ENCODE data around the gene GMPR2.

Gene GMPR2

GRCh38 chr14:24259282-24260025 is 26.7 kb downstream of the GMPR2 start:
- Histone ChIP-seq H3K4me1 (ENCODE audit: control insufficient read depth in 1 of 2, insufficient read depth in 2 of 2, low read length in 2 of 2) (no peaks in the 10 kb centered on the region), H3K36me3 (ENCODE audit: control insufficient read depth in 1 of 2, insufficient read depth in 2 of 2, low read length in 2 of 2) (peaks cover 0 to 12% of the 10 kb centered on the region in 2 donors), H3K9me3 (ENCODE audit: control insufficient read depth in 1 of 2, low read length in 2 of 2) (no peaks in the 10 kb centered on the region), H3K9ac (ENCODE audit: low read depth in 1 of 2, low read length in 2 of 2) (no peak overlapping the region), H3K4me3 (ENCODE audit: low read depth in 1 of 2, low read length in 2 of 2) (no peak overlapping the region), H3K27ac (ENCODE audit: low read depth, low read length) (no peak overlapping the region), H3K27me3 (ENCODE audit: control insufficient read depth in 1 of 2, insufficient read depth in 2 of 2, low read length in 2 of 2) (no peaks in the 10 kb centered on the region)

- Histone ChIP-seq H3K36me3 (ENCODE audit: control insufficient read depth in 1 of 2, insufficient read depth in 2 of 2, low read length in 2 of 2) (peaks cover 0 to 11% of the 10 kb centered on the region in 2 donors), H3K9me3 (ENCODE audit: control insufficient read depth in 1 of 2, low read length in 2 of 2) (no peaks in the 10 kb centered on the region), H3K27me3 (ENCODE audit: control insufficient read depth in 1 of 2, insufficient read depth in 2 of 2, low read length in 2 of 2) (no peaks in the 10 kb centered on the region), H3K4me3 (ENCODE audit: low read depth in 1 of 2, low read length in 2 of 2) (no peak overlapping the region), H3K27ac (ENCODE audit: low read depth, low read length) (no peak overlapping the region), H3K4me1 (ENCODE audit: control insufficient read depth in 1 of 2, insufficient read depth in 2 of 2, low read length in 2 of 2) (no peaks in the 10 kb centered on the region), H3K9ac (ENCODE audit: low read depth in 1 of 2, low read length in 2 of 2) (no peak overlapping the region)
Measured at GRCh38 chr14:24260026-24260779, 27.5 kb downstream of the GMPR2 start.

- Histone ChIP-seq H3K4me3 (ENCODE audit: low read depth in 1 of 2, low read length in 2 of 2) (no peak overlapping the region), H3K27ac (ENCODE audit: low read depth, low read length) (no peak overlapping the region), H3K9me3 (ENCODE audit: control insufficient read depth in 1 of 2, low read length in 2 of 2) (no peaks in the 10 kb centered on the region), H3K36me3 (ENCODE audit: control insufficient read depth in 1 of 2, insufficient read depth in 2 of 2, low read length in 2 of 2) (peaks cover 0 to 15% of the 10 kb centered on the region in 2 donors), H3K9ac (ENCODE audit: low read depth in 1 of 2, low read length in 2 of 2) (no peak overlapping the region), H3K4me1 (ENCODE audit: control insufficient read depth in 1 of 2, insufficient read depth in 2 of 2, low read length in 2 of 2) (no peaks in the 10 kb centered on the region), H3K27me3 (ENCODE audit: control insufficient read depth in 1 of 2, insufficient read depth in 2 of 2, low read length in 2 of 2) (no peaks in the 10 kb centered on the region)
Measured at GRCh38 chr14:24260780-24261157, 28.0 kb downstream of the GMPR2 start.

- Histone ChIP-seq H3K36me3 (ENCODE audit: control insufficient read depth in 1 of 2, insufficient read depth in 2 of 2, low read length in 2 of 2) (peaks cover 5 to 21% of the 10 kb centered on the region in 2 donors), H3K4me1 (ENCODE audit: control insufficient read depth in 1 of 2, insufficient read depth in 2 of 2, low read length in 2 of 2) (no peaks in the 10 kb centered on the region), H3K9ac (ENCODE audit: low read depth in 1 of 2, low read length in 2 of 2) (no peak overlapping the region), H3K27me3 (ENCODE audit: control insufficient read depth in 1 of 2, insufficient read depth in 2 of 2, low read length in 2 of 2) (no peaks in the 10 kb centered on the region), H3K27ac (ENCODE audit: low read depth, low read length) (no peak overlapping the region), H3K4me3 (ENCODE audit: low read depth in 1 of 2, low read length in 2 of 2) (no peak overlapping the region), H3K9me3 (ENCODE audit: control insufficient read depth in 1 of 2, low read length in 2 of 2) (no peaks in the 10 kb centered on the region)
Measured at GRCh38 chr14:24261256-24261968, 28.7 kb downstream of the GMPR2 start.

GRCh38 chr14:24261969-24262327 is 29.2 kb downstream of the GMPR2 start:
- H3K27ac ChIP-seq (ENCODE audit: low read depth, low read length): no peak overlapping the region
- no peak overlapping the region for H3K9ac ChIP-seq (ENCODE audit: low read depth in 1 of 2, low read length in 2 of 2)
- no peaks in the 10 kb centered on the region for H3K27me3 ChIP-seq (ENCODE audit: control insufficient read depth in 1 of 2, insufficient read depth in 2 of 2, low read length in 2 of 2)
- H3K36me3 ChIP-seq (ENCODE audit: control insufficient read depth in 1 of 2, insufficient read depth in 2 of 2, low read length in 2 of 2): peaks cover 10 to 26% of the 10 kb centered on the region in 2 donors
- H3K4me1 ChIP-seq (ENCODE audit: control insufficient read depth in 1 of 2, insufficient read depth in 2 of 2, low read length in 2 of 2): no peaks in the 10 kb centered on the region
- H3K9me3 ChIP-seq (ENCODE audit: control insufficient read depth in 1 of 2, low read length in 2 of 2): no peaks in the 10 kb centered on the region
- H3K4me3 ChIP-seq (ENCODE audit: low read depth in 1 of 2, low read length in 2 of 2): no peak overlapping the region

GRCh38 chr14:24262821-24263733 is 30.3 kb downstream of the GMPR2 start, which contains the start of gene TGM1:
Gene TGM1, minus strand, starts transcription at chr14:24263177. Its CDS starts 825 bp downstream, at chr14:24262352.
- no peak within 1 kb of the TSS for H3K9ac ChIP-seq (ENCODE audit: low read depth in 1 of 2, low read length in 2 of 2)
- H3K27ac ChIP-seq (ENCODE audit: low read depth, low read length): no peak within 1 kb of the TSS
- H3K9me3 ChIP-seq (ENCODE audit: control insufficient read depth in 1 of 2, low read length in 2 of 2): no peaks in the 10 kb centered on the region
- H3K27me3 ChIP-seq (ENCODE audit: control insufficient read depth in 1 of 2, insufficient read depth in 2 of 2, low read length in 2 of 2): no peaks in the 10 kb centered on the region
- H3K36me3 ChIP-seq (ENCODE audit: control insufficient read depth in 1 of 2, insufficient read depth in 2 of 2, low read length in 2 of 2): peaks cover 16 to 35% of the 10 kb centered on the region in 2 donors
- H3K4me3 ChIP-seq (ENCODE audit: low read depth in 1 of 2, low read length in 2 of 2): no peak within 1 kb of the TSS
- no peaks in the 10 kb centered on the region for H3K4me1 ChIP-seq (ENCODE audit: control insufficient read depth in 1 of 2, insufficient read depth in 2 of 2, low read length in 2 of 2)

- peaks cover 17 to 43% of the 10 kb centered on the region in 2 donors for H3K36me3 ChIP-seq (ENCODE audit: control insufficient read depth in 1 of 2, insufficient read depth in 2 of 2, low read length in 2 of 2)
- no peaks in the 10 kb centered on the region for H3K4me1 ChIP-seq (ENCODE audit: control insufficient read depth in 1 of 2, insufficient read depth in 2 of 2, low read length in 2 of 2)
- H3K27ac ChIP-seq (ENCODE audit: low read depth, low read length): no peak overlapping the region
- no peaks in the 10 kb centered on the region for H3K9me3 ChIP-seq (ENCODE audit: control insufficient read depth in 1 of 2, low read length in 2 of 2)
- no peak overlapping the region for H3K4me3 ChIP-seq (ENCODE audit: low read depth in 1 of 2, low read length in 2 of 2)
- H3K9ac ChIP-seq (ENCODE audit: low read depth in 1 of 2, low read length in 2 of 2): no peak overlapping the region
- H3K27me3 ChIP-seq (ENCODE audit: control insufficient read depth in 1 of 2, insufficient read depth in 2 of 2, low read length in 2 of 2): no peaks in the 10 kb centered on the region
Measured at GRCh38 chr14:24263848-24264247, 31.1 kb downstream of the GMPR2 start.

GRCh38 chr14:24264298-24264697 is 31.6 kb downstream of the GMPR2 start:
- Histone ChIP-seq H3K27me3 (ENCODE audit: control insufficient read depth in 1 of 2, insufficient read depth in 2 of 2, low read length in 2 of 2) (no peaks in the 10 kb centered on the region), H3K9me3 (ENCODE audit: control insufficient read depth in 1 of 2, low read length in 2 of 2) (no peaks in the 10 kb centered on the region), H3K9ac (ENCODE audit: low read depth in 1 of 2, low read length in 2 of 2) (no peak overlapping the region), H3K36me3 (ENCODE audit: control insufficient read depth in 1 of 2, insufficient read depth in 2 of 2, low read length in 2 of 2) (peaks cover 22 to 47% of the 10 kb centered on the region in 2 donors), H3K27ac (ENCODE audit: low read depth, low read length) (no peak overlapping the region), H3K4me3 (ENCODE audit: low read depth in 1 of 2, low read length in 2 of 2) (no peak overlapping the region), H3K4me1 (ENCODE audit: control insufficient read depth in 1 of 2, insufficient read depth in 2 of 2, low read length in 2 of 2) (no peaks in the 10 kb centered on the region)

- H3K9me3 ChIP-seq (ENCODE audit: control insufficient read depth in 1 of 2, low read length in 2 of 2): no peaks in the 10 kb centered on the region
- no peak overlapping the region for H3K4me3 ChIP-seq (ENCODE audit: low read depth in 1 of 2, low read length in 2 of 2)
- no peak overlapping the region for H3K27ac ChIP-seq (ENCODE audit: low read depth, low read length)
- H3K27me3 ChIP-seq (ENCODE audit: control insufficient read depth in 1 of 2, insufficient read depth in 2 of 2, low read length in 2 of 2): no peaks in the 10 kb centered on the region
- peaks cover 4 to 6% of the 10 kb centered on the region in 2 donors for H3K4me1 ChIP-seq (ENCODE audit: control insufficient read depth in 1 of 2, insufficient read depth in 2 of 2, low read length in 2 of 2)
- no peak overlapping the region for H3K9ac ChIP-seq (ENCODE audit: low read depth in 1 of 2, low read length in 2 of 2)
- H3K36me3 ChIP-seq (ENCODE audit: control insufficient read depth in 1 of 2, insufficient read depth in 2 of 2, low read length in 2 of 2): peaks cover 22 to 53% of the 10 kb centered on the region in 2 donors
Measured at GRCh38 chr14:24266344-24267244, 33.9 kb downstream of the GMPR2 start.

Measured in duodenal mucosa (tissue), 2 donors.